Thyroid gland (tissue), 4 donors: ENCODE measurements around the gene CCNT1.

Experiments used
- POLR2A ChIP-seq, 2 donors: fragments of 450-650 bp; IDR thresholded peaks; one replicate each; pipeline ENCODE4 v1.6.1; 2017; ENCODE audit warnings: antibody characterized with exemption in 2 of 2, mild to moderate bottlenecking in 2 of 2, moderate library complexity in 1 of 2
- TF ChIP-seq, protein P1 (sequence below), 6 experiments: fragments of 200-600 bp in 3 of 6; fragments of 450-650 bp in 3 of 6; sonication (generic) in 3 of 6; IDR thresholded peaks; one replicate each; pipeline ENCODE4 v1.5.1; 2016 to 2019; ENCODE audit warnings: antibody characterized with exemption in 6 of 6, mild to moderate bottlenecking in 2 of 6, inconsistent platforms in 1 of 6, moderate library complexity in 1 of 6

DNA sequence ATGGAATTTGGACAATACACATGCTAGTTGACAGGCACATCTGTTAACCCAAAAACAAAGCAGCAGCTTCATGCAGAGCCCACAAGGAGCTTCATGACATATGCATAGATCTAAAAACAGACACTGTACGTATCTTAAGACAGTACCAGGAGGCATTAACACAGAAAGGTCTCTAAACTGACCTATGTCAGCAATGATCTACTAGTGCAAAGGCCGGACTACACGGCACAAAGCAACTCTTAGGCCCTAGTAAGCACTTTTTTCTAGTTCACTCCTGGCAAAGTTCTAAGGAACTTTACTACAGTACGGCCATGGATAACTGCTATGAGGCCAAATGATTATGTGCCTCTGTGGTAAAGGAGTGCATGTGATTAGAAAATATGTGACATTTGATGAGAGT is 26.1 kb downstream of the CCNT1 start:
- TF ChIP-seq, protein P1, sequence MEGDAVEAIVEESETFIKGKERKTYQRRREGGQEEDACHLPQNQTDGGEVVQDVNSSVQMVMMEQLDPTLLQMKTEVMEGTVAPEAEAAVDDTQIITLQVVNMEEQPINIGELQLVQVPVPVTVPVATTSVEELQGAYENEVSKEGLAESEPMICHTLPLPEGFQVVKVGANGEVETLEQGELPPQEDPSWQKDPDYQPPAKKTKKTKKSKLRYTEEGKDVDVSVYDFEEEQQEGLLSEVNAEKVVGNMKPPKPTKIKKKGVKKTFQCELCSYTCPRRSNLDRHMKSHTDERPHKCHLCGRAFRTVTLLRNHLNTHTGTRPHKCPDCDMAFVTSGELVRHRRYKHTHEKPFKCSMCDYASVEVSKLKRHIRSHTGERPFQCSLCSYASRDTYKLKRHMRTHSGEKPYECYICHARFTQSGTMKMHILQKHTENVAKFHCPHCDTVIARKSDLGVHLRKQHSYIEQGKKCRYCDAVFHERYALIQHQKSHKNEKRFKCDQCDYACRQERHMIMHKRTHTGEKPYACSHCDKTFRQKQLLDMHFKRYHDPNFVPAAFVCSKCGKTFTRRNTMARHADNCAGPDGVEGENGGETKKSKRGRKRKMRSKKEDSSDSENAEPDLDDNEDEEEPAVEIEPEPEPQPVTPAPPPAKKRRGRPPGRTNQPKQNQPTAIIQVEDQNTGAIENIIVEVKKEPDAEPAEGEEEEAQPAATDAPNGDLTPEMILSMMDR (IDR thresholded peaks at IDR 0.05), result no peak
- TF ChIP-seq POLR2A (IDR thresholded peaks at IDR 0.05), result no peak
